HepG2 (cell line): Measurements from ENCODE around the gene TNFRSF25. TPM values are rescaled to one million over a fixed set of nuclear protein-coding genes. Genes with fewer than 3 reads are reported as not detected.

Source experiments
- BHLHE40 ChIP-seq: IDR thresholded peaks from 2 replicates; pipeline ENCODE4 v1.6.1; 2011; ENCODE audit warnings: low read length, improper control_type of control experiment
- GMEB1 ChIP-seq: sonication (generic); formaldehyde crosslinking; IDR thresholded peaks from 2 replicates; pipeline ENCODE4 v1.5.1; 2020; ENCODE audit warnings: missing genetic modification reagents, mild to moderate bottlenecking, borderline replicate concordance
- HIC2 ChIP-seq: sonication (generic); formaldehyde crosslinking; IDR thresholded peaks from 2 replicates; pipeline ENCODE4 v1.9.0; 2022; ENCODE audit warnings: low read depth, missing genetic modification reagents
- POGK ChIP-seq: sonication (generic); formaldehyde crosslinking; conservative IDR thresholded peaks from 2 replicates; pipeline ENCODE4 v1.8.0; 2022; ENCODE audit warnings: mild to moderate bottlenecking, moderate library complexity, missing genetic modification reagents
- POLR2AphosphoS5 ChIP-seq: IDR thresholded peaks from 2 replicates; pipeline ENCODE4 v1.6.1; 2012; ENCODE audit warnings: low read depth, low read length
- SMYD3 ChIP-seq: sonication (generic); formaldehyde crosslinking; IDR thresholded peaks from 2 replicates; pipeline ENCODE4 v1.8.1; 2023; ENCODE audit warnings: mild to moderate bottlenecking, missing genetic modification reagents
- SNAPC5 ChIP-seq: sonication (generic); formaldehyde crosslinking; IDR thresholded peaks from 2 replicates; pipeline ENCODE4 v1.8.1; 2023; ENCODE audit warnings: mild to moderate bottlenecking, missing genetic modification reagents, borderline replicate concordance
- SOX5 ChIP-seq: IDR thresholded peaks from 2 replicates; pipeline ENCODE4 v1.6.1; 2016; ENCODE audit warnings: borderline replicate concordance
- SRY ChIP-seq: sonication (generic); formaldehyde crosslinking; IDR thresholded peaks from 2 replicates; pipeline ENCODE4 v1.8.0; 2022; ENCODE audit warnings: mild to moderate bottlenecking, missing genetic modification reagents
- TARDBP ChIP-seq: sonication (generic); formaldehyde crosslinking; IDR thresholded peaks from 2 replicates; pipeline ENCODE4 v1.8.0; 2022; ENCODE audit warnings: mild to moderate bottlenecking, missing genetic modification reagents
- TMF1 ChIP-seq: sonication (generic); formaldehyde crosslinking; IDR thresholded peaks from 2 replicates; pipeline ENCODE4 v1.8.1; 2022; ENCODE audit warnings: low read depth, missing genetic modification reagents
- ZC3H13 ChIP-seq: sonication (generic); formaldehyde crosslinking; IDR thresholded peaks from 2 replicates; pipeline ENCODE4 v1.8.1; 2023; ENCODE audit warnings: mild to moderate bottlenecking, missing genetic modification reagents, moderate library complexity
- ZFYVE20 ChIP-seq: sonication (generic); formaldehyde crosslinking; IDR thresholded peaks from 2 replicates; pipeline ENCODE4 v1.8.0; 2023; ENCODE audit warnings: low read depth, mild to moderate bottlenecking, moderate library complexity, missing genetic modification reagents, borderline replicate concordance
- ZMYM3 ChIP-seq: sonication (generic); formaldehyde crosslinking; IDR thresholded peaks from 2 replicates; pipeline ENCODE4 v1.5.1; 2020; ENCODE audit warnings: mild to moderate bottlenecking, missing genetic modification reagents
- ZNF264 ChIP-seq: sonication (generic); formaldehyde crosslinking; IDR thresholded peaks from 2 replicates; pipeline ENCODE4 v1.4.0; 2020; ENCODE audit warnings: missing genetic modification reagents
- ZNF607 ChIP-seq: sonication (generic); formaldehyde crosslinking; IDR thresholded peaks from 2 replicates; pipeline ENCODE4 v1.5.1; 2020; ENCODE audit warnings: missing genetic modification reagents, mild to moderate bottlenecking, borderline replicate concordance
- ZNF687 ChIP-seq: sonication (generic); formaldehyde crosslinking; IDR thresholded peaks from 2 replicates; pipeline ENCODE4 v1.5.1; 2020; ENCODE audit warnings: mild to moderate bottlenecking, missing genetic modification reagents, moderate library complexity
- ZSCAN21 ChIP-seq: sonication (generic); formaldehyde crosslinking; IDR thresholded peaks from 2 replicates; pipeline ENCODE4 v1.8.0; 2022; ENCODE audit warnings: mild to moderate bottlenecking, missing genetic modification reagents, moderate library complexity, borderline replicate concordance
- polyA plus RNA-seq, 8 experiments: library from polyadenylated mRNA; depleted of rRNA in 3 of 8; stranded (reverse) in 7 of 8; unstranded in 1 of 8; fragments of >200 nt; fragmentation: Illumina TruSeq in 4 of 8; extraction: Trizol in 4 of 8; gene quantifications; 2 replicates each; pipeline versions ENCODE4 v1.2.1 to v1.2.3, GENCODE V29; 2011 to 2016; ENCODE audit warnings: low read depth in 4 of 8, missing spikeins in 1 of 8, mixed read lengths in 1 of 8; ENCODE audit not compliant: insufficient read depth in 1 of 8
- total RNA-seq, 5 experiments: library from RNA; depleted of rRNA; stranded (reverse); fragments of >200 nt; fragmentation: Illumina TruSeq; extraction: Trizol; gene quantifications; 2 replicates each; pipeline ENCODE4 v1.2.3, GENCODE V29; 2016; ENCODE audit warnings: low read depth in 1 of 5

Gene TNFRSF25
- total and polyA plus RNA-seq, 2 of the 13 experiments (the other 11 are each of a cell fraction or from before 2014, with no cell fraction given): 1.4 to 1.5 TPM

GRCh38 chr1:6462412-6463119 lies 3.4 kb downstream of the TNFRSF25 start (continued):
- peak; percentile 54; the same call in 1 of the 2 replicates for TF ChIP-seq POLR2AphosphoS5
- TF ChIP-seq ZC3H13: peak; percentile 8; the same call in 1 of the 2 replicates
- TF ChIP-seq HIC2: 0 out of 2 replicates have a peak, but pooled peaks have one; percentile 30
- TF ChIP-seq ZSCAN21: peak; percentile 57; the same call in 1 of the 2 replicates
- TF ChIP-seq ZNF264: no peak
- TF ChIP-seq ZNF687 (CRISPR knock-in tag): peak; percentile 26; the same call in 1 of the 2 replicates
- 0 out of 2 replicates have a peak, but pooled peaks have one; percentile 52 for TF ChIP-seq SRY (CRISPR knock-in tag)
- 0 out of 2 replicates have a peak, but pooled peaks have one; percentile 68 for TF ChIP-seq SNAPC5 (CRISPR knock-in tag)
- TF ChIP-seq TMF1 (CRISPR knock-in tag): 0 out of 2 replicates have a peak, but pooled peaks have one; percentile 59
- 0 out of 2 replicates have a peak, but pooled peaks have one; percentile 7 for TF ChIP-seq SOX5 (CRISPR knock-in tag)
- TF ChIP-seq TARDBP: peak; percentile 35; the same call in 1 of the 2 replicates
- 0 out of 2 replicates have a peak, but pooled peaks have one; percentile 27 for TF ChIP-seq SMYD3 (CRISPR knock-in tag)
- no peak for TF ChIP-seq BHLHE40
- TF ChIP-seq ZFYVE20 (CRISPR knock-in tag): 0 out of 2 replicates have a peak, but pooled peaks have one; percentile 41
- TF ChIP-seq POGK (CRISPR knock-in tag): peak; percentile 97
- 0 out of 2 replicates have a peak, but pooled peaks have one; percentile 64 for TF ChIP-seq ZNF607 (CRISPR knock-in tag)
- TF ChIP-seq ZMYM3 (CRISPR knock-in tag): peak; percentile 54; the same call in 1 of the 2 replicates
- TF ChIP-seq GMEB1: peak; percentile 43; the same call in 1 of the 2 replicates
